B cell (primary cell): ENCODE measurements around the gene CELF4. TPM values are rescaled to one million over a fixed set of nuclear protein-coding genes. Genes with fewer than 3 reads are reported as not detected.

Source experiments
- ATAC-seq: fragments of 200-7000 bp; cut with Tn5 transposase; one replicate; pipeline ENCODE4 v1.10.0; 2021; ENCODE audit warnings: low read depth, mild to moderate bottlenecking, moderate number of reproducible peaks, moderate library complexity
- CTCF ChIA-PET: fragments of 350-600 bp; sonication (Branson Sonifier 250); formaldehyde crosslinking; loops from one replicate; lab custom pipeline; 2021; ENCODE audit warnings: antibody characterized with exemption, inconsistent platforms; lab: Charles Lee
- POLR2A ChIA-PET: fragments of 350-600 bp; sonication (Branson Sonifier 250); formaldehyde crosslinking; loops from one replicate; lab custom pipeline; 2021; ENCODE audit warnings: antibody characterized with exemption; lab: Charles Lee
- DNase-seq: peaks from one replicate; pipeline ENCODE4 v3.0.0; 2013
- H2AFZ ChIP-seq: 2 replicates; pipeline ENCODE4 v1.6.1; 2012; ENCODE audit warnings: mild to moderate bottlenecking, low read depth, low read length; ENCODE audit not compliant: insufficient read depth, poor library complexity, severe bottlenecking
- H3K27ac ChIP-seq, 2 donors: 1 replicate in 1 of 2; 2 replicates in 1 of 2; pipeline ENCODE4 v1.5.1; 2012 to 2013; ENCODE audit warnings: low read length in 2 of 2, mild to moderate bottlenecking in 2 of 2, moderate library complexity in 1 of 2
- H3K27me3 ChIP-seq, 4 experiments: fragments of 200-600 bp in 1 of 4; sonication (generic) in 1 of 4; replicated peaks in 1 of 4; 1 replicate in 2 of 4; 2 replicates in 2 of 4; pipeline versions ENCODE4 v1.6.1 to v1.7.0; 2013 to 2016; ENCODE audit warnings: low read length in 3 of 4, mild to moderate bottlenecking in 2 of 4, mixed read lengths in 1 of 4, moderate library complexity in 1 of 4; ENCODE audit not compliant: insufficient read depth in 4 of 4, control insufficient read depth in 3 of 4; ENCODE audit errors: control extremely low read depth in 1 of 4
- H3K36me3 ChIP-seq, 2 experiments: replicated peaks in 1 of 2; 1 replicate in 1 of 2; 2 replicates in 1 of 2; pipeline versions ENCODE4 v1.6.1 to v1.7.1; 2013; ENCODE audit warnings: low read length in 1 of 2; ENCODE audit not compliant: insufficient read depth in 2 of 2, control insufficient read depth in 1 of 2; ENCODE audit errors: control extremely low read depth in 1 of 2, extremely low read depth in 1 of 2
- H3K4me1 ChIP-seq, 2 donors: fragments of 200-600 bp in 1 of 2; sonication (generic) in 1 of 2; 1 replicate in 1 of 2; 2 replicates in 1 of 2; pipeline versions ENCODE4 v1.5.1 to v1.6.1; 2013 to 2017; ENCODE audit warnings: low read length in 2 of 2; ENCODE audit not compliant: control insufficient read depth in 2 of 2, insufficient read depth in 2 of 2
- H3K4me2 ChIP-seq: replicated peaks from 2 replicates; pipeline ENCODE3; 2012; ENCODE audit warnings: mild to moderate bottlenecking, low read depth, low read length; ENCODE audit not compliant: poor library complexity, severe bottlenecking
- H3K4me3 ChIP-seq, 5 experiments: fragments of 200-600 bp in 1 of 5; sonication (generic) in 1 of 5; 1 replicate in 3 of 5; 2 replicates in 2 of 5; pipeline versions ENCODE4 v1.5.1 to v1.7.0; 2011 to 2016; ENCODE audit warnings: low read length in 4 of 5, mild to moderate bottlenecking in 4 of 5, low read depth in 2 of 5, control low read depth in 1 of 5, moderate library complexity in 1 of 5; ENCODE audit not compliant: insufficient read depth in 1 of 5; ENCODE audit errors: control extremely low read depth in 1 of 5, extremely low read depth in 1 of 5
- H3K79me2 ChIP-seq: fragments of 200-600 bp; sonication (generic); one replicate; pipeline ENCODE4 v1.6.0; 2016; ENCODE audit warnings: low read length; ENCODE audit not compliant: control insufficient read depth, insufficient read depth
- H3K9ac ChIP-seq: fragments of 200-600 bp; sonication (generic); 2 replicates; pipeline ENCODE4 v1.6.1; 2017; ENCODE audit warnings: mild to moderate bottlenecking, low read length, moderate library complexity
- H3K9me3 ChIP-seq, 3 donors: one replicate each; pipeline versions ENCODE4 v1.6.1 to v1.7.1; 2013; ENCODE audit warnings: low read length in 2 of 3; ENCODE audit not compliant: control insufficient read depth in 2 of 3, insufficient read depth in 1 of 3; ENCODE audit errors: control extremely low read depth in 1 of 3
- H4K20me1 ChIP-seq: 2 replicates; pipeline ENCODE4 v1.6.0; 2012; ENCODE audit warnings: mild to moderate bottlenecking, low read length; ENCODE audit not compliant: insufficient read depth, control insufficient read depth, poor library complexity, severe bottlenecking
- H3K27ac Mint-ChIP-seq: one replicate; pipeline ENCODE4 v1.8.0; 2021; ENCODE audit warnings: mixed read lengths
- H3K27me3 Mint-ChIP-seq: one replicate; pipeline ENCODE4 v1.8.0; 2021; ENCODE audit warnings: mixed read lengths
- H3K4me1 Mint-ChIP-seq: one replicate; pipeline ENCODE4 v1.8.0; 2021; ENCODE audit warnings: mixed read lengths
- H3K4me3 Mint-ChIP-seq: one replicate; pipeline ENCODE4 v1.8.0; 2021; ENCODE audit warnings: mixed read lengths
- H3K9me3 Mint-ChIP-seq: one replicate; pipeline ENCODE4 v1.8.0; 2022; ENCODE audit warnings: mixed read lengths; ENCODE audit not compliant: insufficient read depth
- EZH2 ChIP-seq: IDR thresholded peaks from 2 replicates; pipeline ENCODE4 v1.6.1; 2012; ENCODE audit warnings: borderline replicate concordance, low read depth, mild to moderate bottlenecking, moderate library complexity, low read length; ENCODE audit not compliant: insufficient read depth, poor library complexity, severe bottlenecking
- WGBS: methylation state at CpG from one replicate; pipeline ENCODE4 v1.1.5; 2013; ENCODE audit warnings: missing lambda C conversion rate; ENCODE audit not compliant: insufficient coverage; 5-methylcytosine and 5-hydroxymethylcytosine counted together
- intact Hi-C: fragments of 100-400 bp; cut with micrococcal nuclease; formaldehyde crosslinking; loops from one replicate; pipeline ENCODE4 v1.10.0; 2022
- polyA plus RNA-seq: library from polyadenylated mRNA; depleted of rRNA; stranded (reverse); fragments of >200 nt; gene quantifications from 2 replicates; pipeline ENCODE4 v1.2.3, GENCODE V29; 2012
- total RNA-seq, 2 donors: library from RNA; stranded (reverse); fragments of 120-200 nt in 1 of 2; gene quantifications; 1 replicate in 1 of 2; 2 replicates in 1 of 2; pipeline versions ENCODE4 v1.2.3 to v1.2.4, GENCODE V29; 2013 to 2022
- TF ChIP-seq, protein P1 (sequence below): fragments of 200-600 bp; IDR thresholded peaks from one replicate; pipeline ENCODE4 v1.8.0; 2022; ENCODE audit warnings: antibody characterized with exemption, mild to moderate bottlenecking

CELF4 gene
- total and polyA plus RNA-seq, 2 donors (not counting 1 experiment from before 2014, with no cell fraction given) = not detected

DNA sequence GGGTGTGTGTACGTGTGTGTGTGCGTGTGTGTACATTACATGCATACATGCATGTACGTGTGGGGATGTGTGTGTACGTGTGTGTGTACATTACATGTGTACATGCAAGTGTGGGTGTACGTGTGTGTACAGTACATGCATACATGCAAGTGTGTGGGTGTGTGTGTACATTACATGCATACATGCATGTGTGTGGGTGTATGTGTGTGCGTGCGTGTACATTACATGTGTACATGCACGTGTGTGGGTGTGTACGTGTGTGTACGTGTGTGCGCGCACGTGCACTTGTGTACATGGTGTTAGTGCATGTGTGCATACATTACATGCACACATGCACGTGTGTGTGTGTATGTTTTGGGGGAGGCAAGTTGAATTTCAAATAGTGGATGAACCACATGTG is 300.6 kb downstream of the CELF4 start:
- Histone ChIP-seq H3K4me2 (no peak overlapping the region), H3K27me3 (no peaks in the 10 kb centered on the region), H3K79me2 (no peaks in the 10 kb centered on the region), H2AFZ (no peak overlapping the region), H4K20me1 (no peaks in the 10 kb centered on the region), H3K36me3 (no peaks in the 10 kb centered on the region), H3K27ac (no peak overlapping the region), H3K9me3 (peaks cover 0 to 7% (median 0%) of the 10 kb centered on the region in 3 donors), H3K9ac (no peak overlapping the region), H3K4me3 (no peak overlapping the region), H3K4me1 (no peaks in the 10 kb centered on the region)
- ChIA-PET CTCF (no interaction called here), POLR2A (no interaction called here)
- H3K27me3 Mint-ChIP-seq = peaks cover 16% of the 10 kb centered on the region
- TF ChIP-seq, protein P1, sequence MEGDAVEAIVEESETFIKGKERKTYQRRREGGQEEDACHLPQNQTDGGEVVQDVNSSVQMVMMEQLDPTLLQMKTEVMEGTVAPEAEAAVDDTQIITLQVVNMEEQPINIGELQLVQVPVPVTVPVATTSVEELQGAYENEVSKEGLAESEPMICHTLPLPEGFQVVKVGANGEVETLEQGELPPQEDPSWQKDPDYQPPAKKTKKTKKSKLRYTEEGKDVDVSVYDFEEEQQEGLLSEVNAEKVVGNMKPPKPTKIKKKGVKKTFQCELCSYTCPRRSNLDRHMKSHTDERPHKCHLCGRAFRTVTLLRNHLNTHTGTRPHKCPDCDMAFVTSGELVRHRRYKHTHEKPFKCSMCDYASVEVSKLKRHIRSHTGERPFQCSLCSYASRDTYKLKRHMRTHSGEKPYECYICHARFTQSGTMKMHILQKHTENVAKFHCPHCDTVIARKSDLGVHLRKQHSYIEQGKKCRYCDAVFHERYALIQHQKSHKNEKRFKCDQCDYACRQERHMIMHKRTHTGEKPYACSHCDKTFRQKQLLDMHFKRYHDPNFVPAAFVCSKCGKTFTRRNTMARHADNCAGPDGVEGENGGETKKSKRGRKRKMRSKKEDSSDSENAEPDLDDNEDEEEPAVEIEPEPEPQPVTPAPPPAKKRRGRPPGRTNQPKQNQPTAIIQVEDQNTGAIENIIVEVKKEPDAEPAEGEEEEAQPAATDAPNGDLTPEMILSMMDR = no peak
- TF ChIP-seq EZH2 = no peak
- WGBS = 84% methylated on average over 7 of the region's 14 CpGs
- no peaks in the 10 kb centered on the region for H3K9me3 Mint-ChIP-seq
- no peak overlapping the region for H3K27ac Mint-ChIP-seq
- no peak overlapping the region for H3K4me3 Mint-ChIP-seq
- DNase-seq = no peak
- no peaks in the 10 kb centered on the region for H3K4me1 Mint-ChIP-seq
- intact Hi-C loops = no loop called here
- ATAC-seq = no peak

DNA sequence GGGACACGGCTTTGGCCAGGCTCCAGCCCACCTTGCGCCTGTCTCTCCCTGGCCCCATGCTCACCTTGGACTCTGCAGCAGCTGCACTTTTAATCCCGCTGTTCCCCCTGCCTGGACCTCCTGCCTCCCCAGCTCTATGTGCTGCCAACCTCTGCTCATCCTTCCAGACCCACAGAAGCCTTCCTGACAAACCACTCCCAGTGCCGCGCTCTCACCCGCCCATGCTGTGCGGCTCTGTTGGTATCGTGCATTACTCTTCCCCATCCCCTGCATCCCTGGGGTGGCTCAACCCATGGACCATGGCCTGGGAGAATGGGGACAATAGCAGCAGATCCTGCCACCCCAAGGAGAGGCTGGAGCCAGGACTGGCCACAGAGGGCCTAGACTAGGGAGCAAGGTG is 303.6 kb downstream of the CELF4 start:
- no peak overlapping the region for H3K4me3 Mint-ChIP-seq
- DNase-seq (no peak), ATAC-seq (no peak)
- no peak overlapping the region for H3K27ac ChIP-seq
- H3K36me3 ChIP-seq = no peaks in the 10 kb centered on the region
- H3K9me3 ChIP-seq = peaks cover 0 to 4% (median 0%) of the 10 kb centered on the region in 3 donors
- no peak overlapping the region for H3K9ac ChIP-seq
- no peaks in the 10 kb centered on the region for H3K4me1 Mint-ChIP-seq
- H3K27ac Mint-ChIP-seq = no peak overlapping the region
- no peaks in the 10 kb centered on the region for H4K20me1 ChIP-seq
- peaks cover 29% of the 10 kb centered on the region for H3K27me3 Mint-ChIP-seq
- H3K79me2 ChIP-seq = no peaks in the 10 kb centered on the region
- intact Hi-C loops = no loop called here
- no peak overlapping the region for H2AFZ ChIP-seq
- WGBS = 86% methylated on average over 7 of the region's 8 CpGs
- peaks cover 0 to 2% (median 0%) of the 10 kb centered on the region in 4 experiments for H3K27me3 ChIP-seq
- ChIA-PET POLR2A (no interaction called here), CTCF (no interaction called here)
- TF ChIP-seq, protein P1 = no peak
- no peak for TF ChIP-seq EZH2
- no peaks in the 10 kb centered on the region for H3K9me3 Mint-ChIP-seq
- no peak overlapping the region for H3K4me3 ChIP-seq
- no peak overlapping the region for H3K4me2 ChIP-seq
- H3K4me1 ChIP-seq = no peaks in the 10 kb centered on the region
